Neural cell (in vitro differentiated cells): ENCODE results near the gene TMX1. TPM values are rescaled to one million over a fixed set of nuclear protein-coding genes. Genes with fewer than 3 reads are reported as not detected.

Source experiments
- H2AFZ ChIP-seq: fragments of 200-600, 300-800 bp; sonication (generic), shearing (Covaris generic); 2 replicates; pipeline ENCODE4 v1.6.0; 2014; ENCODE audit warnings: low read depth, mild to moderate bottlenecking, antibody characterized with exemption, low read length, moderate library complexity
- H3F3A ChIP-seq: fragments of 200-600 bp; shearing (Covaris generic); 2 replicates; pipeline ENCODE4 v1.6.1; 2016; ENCODE audit warnings: mild to moderate bottlenecking, moderate library complexity, mixed read lengths, antibody characterized with exemption, low read length; ENCODE audit not compliant: insufficient read depth, poor library complexity, severe bottlenecking
- H3K27ac ChIP-seq: fragments of 200-600, 300-800 bp; sonication (generic), shearing (Covaris generic); 2 replicates; pipeline ENCODE4 v1.5.1; 2014; ENCODE audit warnings: mild to moderate bottlenecking, low read length, moderate library complexity
- H3K27me3 ChIP-seq: fragments of 300-800, 200-600 bp; sonication (generic), shearing (Covaris generic); 2 replicates; pipeline ENCODE4 v1.6.0; 2014; ENCODE audit warnings: mild to moderate bottlenecking, low read depth, low read length, moderate library complexity; ENCODE audit not compliant: insufficient read depth
- H3K36me3 ChIP-seq: fragments of 300-800, 200-600 bp; sonication (generic), shearing (Covaris generic); 2 replicates; pipeline ENCODE4 v1.5.1; 2014; ENCODE audit warnings: mild to moderate bottlenecking, antibody characterized with exemption, low read length, moderate library complexity; ENCODE audit not compliant: insufficient read depth
- H3K4me2 ChIP-seq: fragments of 300-800, 200-600 bp; sonication (generic), shearing (Covaris generic); 2 replicates; pipeline ENCODE4 v1.6.0; 2014; ENCODE audit warnings: mild to moderate bottlenecking, low read length
- H3K4me3 ChIP-seq: fragments of 300-800, 200-600 bp; sonication (generic), shearing (Covaris generic); 2 replicates; pipeline ENCODE4 v1.5.1; 2014; ENCODE audit warnings: mild to moderate bottlenecking, low read length, moderate library complexity
- H3K79me2 ChIP-seq: fragments of 200-600 bp; shearing (Covaris generic); replicated peaks from 2 replicates; pipeline ENCODE4 v1.6.0; 2014; ENCODE audit warnings: mild to moderate bottlenecking, low read length, moderate library complexity; ENCODE audit not compliant: insufficient read depth
- H3K9ac ChIP-seq: fragments of 300-800, 200-600 bp; sonication (generic), shearing (Covaris generic); 2 replicates; pipeline ENCODE4 v1.6.1; 2016; ENCODE audit warnings: mild to moderate bottlenecking, low read length, mixed read lengths
- H3K9me2 ChIP-seq: fragments of 200-600 bp; shearing (Covaris generic); 2 replicates; pipeline ENCODE4 v1.6.1; 2016; ENCODE audit warnings: mild to moderate bottlenecking, low read length, mixed read lengths; ENCODE audit not compliant: insufficient read depth
- H3K9me3 ChIP-seq: fragments of 200-600, 300-800 bp; sonication (generic), shearing (Covaris generic); 2 replicates; pipeline ENCODE4 v1.6.1; 2016; ENCODE audit warnings: mild to moderate bottlenecking, mixed run types, low read length, moderate library complexity, mixed read lengths
- H4K20me1 ChIP-seq: fragments of 200-600 bp; shearing (Covaris generic); 2 replicates; pipeline ENCODE4 v1.6.1; 2016; ENCODE audit warnings: mild to moderate bottlenecking, mixed run types; ENCODE audit not compliant: insufficient read depth
- EP300 ChIP-seq: fragments of 450-650 bp; conservative IDR thresholded peaks from 2 replicates; pipeline ENCODE4 v1.6.1; 2014; ENCODE audit warnings: antibody characterized with exemption, mild to moderate bottlenecking, moderate library complexity; ENCODE audit not compliant: poor library complexity, severe bottlenecking
- EZH2 ChIP-seq: fragments of 200-600, 300-800 bp; shearing (Covaris generic), sonication (generic); IDR thresholded peaks from 2 replicates; pipeline ENCODE4 v1.6.1; 2014; ENCODE audit warnings: antibody characterized with exemption, low read length, borderline replicate concordance, mild to moderate bottlenecking; ENCODE audit not compliant: insufficient read depth, poor library complexity, severe bottlenecking
- MXI1 ChIP-seq: fragments of 450-650 bp; conservative IDR thresholded peaks from 2 replicates; pipeline ENCODE4 v1.6.1; 2014; ENCODE audit warnings: antibody characterized with exemption, mild to moderate bottlenecking; ENCODE audit not compliant: poor library complexity, severe bottlenecking
- POLR2AphosphoS5 ChIP-seq: IDR thresholded peaks from 2 replicates; pipeline ENCODE4 v1.6.1; 2012
- RAD21 ChIP-seq: fragments of 450-650 bp; conservative IDR thresholded peaks from 2 replicates; pipeline ENCODE4 v1.6.1; 2014; ENCODE audit warnings: antibody characterized with exemption, mild to moderate bottlenecking, moderate library complexity
- SMC3 ChIP-seq: fragments of 450-650 bp; conservative IDR thresholded peaks from 2 replicates; pipeline ENCODE4 v1.6.1; 2014; ENCODE audit warnings: antibody characterized with exemption, mild to moderate bottlenecking, moderate library complexity; ENCODE audit not compliant: poor library complexity
- TAF1 ChIP-seq: IDR thresholded peaks from 2 replicates; pipeline ENCODE4 v1.6.1; 2012; ENCODE audit warnings: low read depth
- polyA plus RNA-seq: library from polyadenylated mRNA; depleted of rRNA; stranded (reverse); fragments of >200 nt; gene quantifications from 2 replicates; pipeline ENCODE4 v1.2.3, GENCODE V29; 2014
- TF ChIP-seq, protein P1 (sequence below): IDR thresholded peaks from 2 replicates; pipeline ENCODE4 v1.6.1; 2012; ENCODE audit warnings: borderline replicate concordance
- TF ChIP-seq, protein P2 (sequence below): fragments of 450-650 bp; IDR thresholded peaks from 2 replicates; pipeline ENCODE4 v1.5.1; 2014; ENCODE audit warnings: antibody characterized with exemption, mild to moderate bottlenecking, moderate library complexity; ENCODE audit not compliant: poor library complexity, severe bottlenecking

TMX1 gene
- polyA plus RNA-seq, 1 donor from 2014 or later, result 25.3 TPM

DNA sequence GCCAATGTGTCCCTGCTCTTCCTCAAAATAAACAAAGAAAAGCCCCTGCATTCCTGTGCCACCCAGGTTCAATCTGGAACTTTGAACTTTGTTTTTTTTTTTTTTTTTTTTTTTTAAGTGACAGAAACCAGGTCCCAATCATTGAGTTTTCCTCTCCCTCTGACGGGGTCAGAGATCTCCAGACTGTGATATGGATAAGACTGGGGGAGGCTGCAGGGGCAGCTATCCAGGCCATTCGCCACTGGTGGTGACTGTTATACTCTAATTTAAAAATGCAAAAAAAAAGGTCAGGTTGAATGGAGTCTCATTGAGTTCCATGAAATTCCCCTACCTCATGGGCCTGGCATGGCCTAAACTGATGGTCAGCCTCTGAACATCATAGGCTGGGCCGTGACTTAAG lies 57.0 kb downstream of the TMX1 start:
- Histone ChIP-seq H3K27me3 (no peaks in the 10 kb centered on the region), H4K20me1 (no peaks in the 10 kb centered on the region), H3K9ac (no peak overlapping the region), H3K9me3 (no peaks in the 10 kb centered on the region), H2AFZ (no peak overlapping the region), H3F3A (no peaks in the 10 kb centered on the region), H3K79me2 (no peaks in the 10 kb centered on the region), H3K9me2 (no peaks in the 10 kb centered on the region), H3K36me3 (no peaks in the 10 kb centered on the region), H3K4me2 (no peak overlapping the region), H3K27ac (no peak overlapping the region), H3K4me3 (no peak overlapping the region)
- TF ChIP-seq, protein P1, sequence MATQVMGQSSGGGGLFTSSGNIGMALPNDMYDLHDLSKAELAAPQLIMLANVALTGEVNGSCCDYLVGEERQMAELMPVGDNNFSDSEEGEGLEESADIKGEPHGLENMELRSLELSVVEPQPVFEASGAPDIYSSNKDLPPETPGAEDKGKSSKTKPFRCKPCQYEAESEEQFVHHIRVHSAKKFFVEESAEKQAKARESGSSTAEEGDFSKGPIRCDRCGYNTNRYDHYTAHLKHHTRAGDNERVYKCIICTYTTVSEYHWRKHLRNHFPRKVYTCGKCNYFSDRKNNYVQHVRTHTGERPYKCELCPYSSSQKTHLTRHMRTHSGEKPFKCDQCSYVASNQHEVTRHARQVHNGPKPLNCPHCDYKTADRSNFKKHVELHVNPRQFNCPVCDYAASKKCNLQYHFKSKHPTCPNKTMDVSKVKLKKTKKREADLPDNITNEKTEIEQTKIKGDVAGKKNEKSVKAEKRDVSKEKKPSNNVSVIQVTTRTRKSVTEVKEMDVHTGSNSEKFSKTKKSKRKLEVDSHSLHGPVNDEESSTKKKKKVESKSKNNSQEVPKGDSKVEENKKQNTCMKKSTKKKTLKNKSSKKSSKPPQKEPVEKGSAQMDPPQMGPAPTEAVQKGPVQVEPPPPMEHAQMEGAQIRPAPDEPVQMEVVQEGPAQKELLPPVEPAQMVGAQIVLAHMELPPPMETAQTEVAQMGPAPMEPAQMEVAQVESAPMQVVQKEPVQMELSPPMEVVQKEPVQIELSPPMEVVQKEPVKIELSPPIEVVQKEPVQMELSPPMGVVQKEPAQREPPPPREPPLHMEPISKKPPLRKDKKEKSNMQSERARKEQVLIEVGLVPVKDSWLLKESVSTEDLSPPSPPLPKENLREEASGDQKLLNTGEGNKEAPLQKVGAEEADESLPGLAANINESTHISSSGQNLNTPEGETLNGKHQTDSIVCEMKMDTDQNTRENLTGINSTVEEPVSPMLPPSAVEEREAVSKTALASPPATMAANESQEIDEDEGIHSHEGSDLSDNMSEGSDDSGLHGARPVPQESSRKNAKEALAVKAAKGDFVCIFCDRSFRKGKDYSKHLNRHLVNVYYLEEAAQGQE, result no peak
- no peak for TF ChIP-seq TAF1

DNA sequence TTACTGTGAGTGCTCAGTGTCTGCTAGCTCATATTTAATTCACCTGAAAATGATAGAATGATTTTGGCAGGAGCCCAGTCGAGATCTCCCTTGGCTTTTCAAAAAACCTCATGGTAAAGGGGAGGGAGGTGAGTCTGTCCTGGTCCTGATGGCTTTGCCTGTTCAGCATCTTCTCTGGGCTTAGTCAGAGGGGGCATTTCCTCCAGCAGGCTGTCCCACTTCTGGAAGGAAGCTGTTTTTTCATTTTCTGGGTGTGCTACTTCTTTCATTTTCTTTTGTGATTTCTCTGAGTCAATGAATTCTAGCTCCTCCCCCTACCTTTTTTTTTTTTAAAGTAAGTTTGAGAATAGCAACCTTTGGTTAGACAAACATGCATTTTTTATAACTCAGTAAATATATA lies 58.8 kb downstream of the TMX1 start:
- Histone ChIP-seq H3K79me2 (no peaks in the 10 kb centered on the region), H3K4me3 (no peak overlapping the region), H3K36me3 (no peaks in the 10 kb centered on the region), H3K9me3 (no peaks in the 10 kb centered on the region), H2AFZ (no peak overlapping the region), H3K4me2 (no peak overlapping the region), H3K9me2 (no peaks in the 10 kb centered on the region), H3F3A (no peaks in the 10 kb centered on the region), H3K9ac (no peak overlapping the region), H4K20me1 (no peaks in the 10 kb centered on the region), H3K27me3 (no peaks in the 10 kb centered on the region), H3K27ac (no peak overlapping the region)
- TF ChIP-seq RAD21, result no peak
- TF ChIP-seq SMC3, result no peak
- TF ChIP-seq TAF1, result no peak
- TF ChIP-seq EP300, result no peak
- TF ChIP-seq POLR2AphosphoS5, result no peak
- TF ChIP-seq, protein P1, result no peak
- TF ChIP-seq MXI1, result no peak
- no peak for TF ChIP-seq EZH2
- TF ChIP-seq, protein P2, sequence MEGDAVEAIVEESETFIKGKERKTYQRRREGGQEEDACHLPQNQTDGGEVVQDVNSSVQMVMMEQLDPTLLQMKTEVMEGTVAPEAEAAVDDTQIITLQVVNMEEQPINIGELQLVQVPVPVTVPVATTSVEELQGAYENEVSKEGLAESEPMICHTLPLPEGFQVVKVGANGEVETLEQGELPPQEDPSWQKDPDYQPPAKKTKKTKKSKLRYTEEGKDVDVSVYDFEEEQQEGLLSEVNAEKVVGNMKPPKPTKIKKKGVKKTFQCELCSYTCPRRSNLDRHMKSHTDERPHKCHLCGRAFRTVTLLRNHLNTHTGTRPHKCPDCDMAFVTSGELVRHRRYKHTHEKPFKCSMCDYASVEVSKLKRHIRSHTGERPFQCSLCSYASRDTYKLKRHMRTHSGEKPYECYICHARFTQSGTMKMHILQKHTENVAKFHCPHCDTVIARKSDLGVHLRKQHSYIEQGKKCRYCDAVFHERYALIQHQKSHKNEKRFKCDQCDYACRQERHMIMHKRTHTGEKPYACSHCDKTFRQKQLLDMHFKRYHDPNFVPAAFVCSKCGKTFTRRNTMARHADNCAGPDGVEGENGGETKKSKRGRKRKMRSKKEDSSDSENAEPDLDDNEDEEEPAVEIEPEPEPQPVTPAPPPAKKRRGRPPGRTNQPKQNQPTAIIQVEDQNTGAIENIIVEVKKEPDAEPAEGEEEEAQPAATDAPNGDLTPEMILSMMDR, result no peak
